HEK293 (cell line): ENCODE measurements around the gene CPNE1.
A peak's percentile ranks its signal among the peaks of the same experiment; 100 is the strongest.

Source experiments
- BCL11B ChIP-seq: fragments of 450-650 bp; formaldehyde crosslinking; IDR thresholded peaks from 2 replicates; pipeline ENCODE4 v1.5.1; 2016; ENCODE audit warnings: low read depth, missing biosample characterization, missing genetic modification characterization
- FEZF1 ChIP-seq: fragments of 450-650 bp; formaldehyde crosslinking; IDR thresholded peaks from 2 replicates; pipeline ENCODE4 v1.5.1; 2016; ENCODE audit warnings: missing biosample characterization, missing genetic modification characterization
- GLIS1 ChIP-seq: fragments of 450-650 bp; formaldehyde crosslinking; IDR thresholded peaks from 2 replicates; pipeline ENCODE4 v1.5.1; 2016; ENCODE audit warnings: missing biosample characterization, missing genetic modification characterization
- HOXD13 ChIP-seq: sonication (generic); formaldehyde crosslinking; IDR thresholded peaks from 2 replicates; pipeline ENCODE4 v1.8.0; 2022; ENCODE audit warnings: missing genetic modification reagents, borderline replicate concordance
- MYNN ChIP-seq: fragments of 450-650 bp; formaldehyde crosslinking; IDR thresholded peaks from 2 replicates; pipeline ENCODE4 v1.5.1; 2016; ENCODE audit warnings: missing biosample characterization, missing genetic modification characterization, borderline replicate concordance
- SP7 ChIP-seq: fragments of 450-650 bp; formaldehyde crosslinking; IDR thresholded peaks from 2 replicates; pipeline ENCODE4 v1.5.1; 2016; ENCODE audit warnings: missing biosample characterization, missing genetic modification characterization
- TCF7L2 ChIP-seq: IDR thresholded peaks from 2 replicates; pipeline ENCODE4 v1.6.1; 2011; ENCODE audit warnings: low read depth, mild to moderate bottlenecking, inconsistent platforms, low read length, moderate library complexity, borderline replicate concordance
- ZBTB20 ChIP-seq: fragments of 450-650 bp; formaldehyde crosslinking; IDR thresholded peaks from 2 replicates; pipeline ENCODE4 v1.5.1; 2016; ENCODE audit warnings: missing biosample characterization, missing genetic modification characterization
- ZFP3 ChIP-seq: fragments of 450-650 bp; formaldehyde crosslinking; IDR thresholded peaks from 2 replicates; pipeline ENCODE4 v1.5.1; 2016; ENCODE audit warnings: low read depth, missing biosample characterization, missing genetic modification characterization
- ZFP69B ChIP-seq: fragments of 450-650 bp; formaldehyde crosslinking; IDR thresholded peaks from 2 replicates; pipeline ENCODE4 v1.5.1; 2016; ENCODE audit warnings: missing biosample characterization, missing genetic modification characterization
- ZIC2 ChIP-seq: fragments of 450-650 bp; formaldehyde crosslinking; IDR thresholded peaks from 2 replicates; pipeline ENCODE4 v1.5.1; 2016; ENCODE audit warnings: missing biosample characterization, missing genetic modification characterization
- ZNF138 ChIP-seq: fragments of 450-650 bp; formaldehyde crosslinking; IDR thresholded peaks from 2 replicates; pipeline ENCODE4 v1.5.1; 2016; ENCODE audit warnings: missing biosample characterization, missing genetic modification characterization, borderline replicate concordance
- ZNF146 ChIP-seq: fragments of 450-650 bp; formaldehyde crosslinking; IDR thresholded peaks from 2 replicates; pipeline ENCODE4 v1.5.1; 2016; ENCODE audit warnings: missing biosample characterization, missing genetic modification characterization
- ZNF211 ChIP-seq: fragments of 450-650 bp; formaldehyde crosslinking; IDR thresholded peaks from 2 replicates; pipeline ENCODE4 v1.5.1; 2016; ENCODE audit warnings: low read depth, missing biosample characterization, missing genetic modification characterization
- ZNF214 ChIP-seq: fragments of 450-650 bp; formaldehyde crosslinking; IDR thresholded peaks from 2 replicates; pipeline ENCODE4 v1.5.1; 2017; ENCODE audit warnings: missing biosample characterization, mild to moderate bottlenecking, missing genetic modification characterization, borderline replicate concordance
- ZNF23 ChIP-seq: fragments of 450-650 bp; formaldehyde crosslinking; IDR thresholded peaks from 2 replicates; pipeline ENCODE4 v1.5.1; 2016; ENCODE audit warnings: missing biosample characterization, missing genetic modification characterization, borderline replicate concordance
- ZNF239 ChIP-seq: fragments of 450-650 bp; formaldehyde crosslinking; IDR thresholded peaks from 2 replicates; pipeline ENCODE4 v1.5.1; 2016; ENCODE audit warnings: missing biosample characterization, missing genetic modification characterization
- ZNF274 ChIP-seq, 2 experiments: fragments of 200-500 bp in 1 of 2; fragments of 450-650 bp in 1 of 2; sonication (Bioruptor generic) in 1 of 2; formaldehyde crosslinking in 1 of 2; IDR thresholded peaks; 2 replicates each; pipeline versions ENCODE4 v1.5.1 to v1.6.1; 2014 to 2016; ENCODE audit warnings: borderline replicate concordance in 1 of 2, inconsistent platforms in 1 of 2, low read length in 1 of 2, missing biosample characterization in 1 of 2, missing genetic modification characterization in 1 of 2
- ZNF335 ChIP-seq: fragments of 450-650 bp; formaldehyde crosslinking; conservative IDR thresholded peaks from 2 replicates; pipeline ENCODE4 v1.5.1; 2016; ENCODE audit warnings: missing biosample characterization, missing genetic modification characterization
- ZNF433 ChIP-seq: fragments of 450-650 bp; formaldehyde crosslinking; IDR thresholded peaks from 2 replicates; pipeline ENCODE4 v1.5.1; 2016; ENCODE audit warnings: missing biosample characterization, missing genetic modification characterization, low read depth
- ZNF48 ChIP-seq: fragments of 450-650 bp; formaldehyde crosslinking; IDR thresholded peaks from 2 replicates; pipeline ENCODE4 v1.5.1; 2016; ENCODE audit warnings: missing biosample characterization, missing genetic modification characterization
- ZNF530 ChIP-seq: fragments of 450-650 bp; formaldehyde crosslinking; IDR thresholded peaks from 2 replicates; pipeline ENCODE4 v1.5.1; 2016; ENCODE audit warnings: low read depth, missing biosample characterization, missing genetic modification characterization
- ZNF558 ChIP-seq: fragments of 450-650 bp; formaldehyde crosslinking; IDR thresholded peaks from 2 replicates; pipeline ENCODE4 v1.5.1; 2016; ENCODE audit warnings: missing biosample characterization, missing genetic modification characterization
- ZNF585B ChIP-seq: fragments of 450-650 bp; formaldehyde crosslinking; IDR thresholded peaks from 2 replicates; pipeline ENCODE4 v1.5.1; 2016; ENCODE audit warnings: missing biosample characterization, missing genetic modification characterization
- ZNF621 ChIP-seq: fragments of 450-650 bp; formaldehyde crosslinking; IDR thresholded peaks from 2 replicates; pipeline ENCODE4 v1.5.1; 2017; ENCODE audit warnings: missing biosample characterization, missing genetic modification characterization
- ZNF626 ChIP-seq: fragments of 450-650 bp; sonication (Bioruptor Pico); formaldehyde crosslinking; IDR thresholded peaks from 2 replicates; pipeline ENCODE4 v1.5.1; 2018; ENCODE audit warnings: missing biosample characterization, missing genetic modification characterization, inconsistent platforms
- ZNF654 ChIP-seq: fragments of 450-650 bp; formaldehyde crosslinking; IDR thresholded peaks from 2 replicates; pipeline ENCODE4 v1.5.1; 2016; ENCODE audit warnings: low read depth, missing biosample characterization, missing genetic modification characterization
- ZNF707 ChIP-seq: fragments of 450-650 bp; formaldehyde crosslinking; IDR thresholded peaks from 2 replicates; pipeline ENCODE4 v1.5.1; 2016; ENCODE audit warnings: missing biosample characterization, missing genetic modification characterization
- ZNF76 ChIP-seq: fragments of 450-650 bp; formaldehyde crosslinking; IDR thresholded peaks from 2 replicates; pipeline ENCODE4; 2016; ENCODE audit warnings: low read depth, missing biosample characterization, missing genetic modification characterization, borderline replicate concordance
- ZNF792 ChIP-seq: fragments of 450-650 bp; formaldehyde crosslinking; IDR thresholded peaks from 2 replicates; pipeline ENCODE4 v1.5.1; 2016; ENCODE audit warnings: missing biosample characterization, missing genetic modification characterization
- ZNF843 ChIP-seq: fragments of 450-650 bp; formaldehyde crosslinking; IDR thresholded peaks from 2 replicates; pipeline ENCODE4 v1.5.1; 2016; ENCODE audit warnings: missing biosample characterization, missing genetic modification characterization
- TF ChIP-seq, protein P1 (sequence below): fragments of 450-650 bp; formaldehyde crosslinking; IDR thresholded peaks from 2 replicates; pipeline ENCODE4 v1.5.1; 2016; ENCODE audit warnings: missing biosample characterization, missing genetic modification characterization
- TF ChIP-seq, protein P2 (sequence below): fragments of 450-650 bp; formaldehyde crosslinking; IDR thresholded peaks from 2 replicates; pipeline ENCODE4 v1.5.1; 2016; ENCODE audit warnings: missing biosample characterization, missing genetic modification characterization
- TF ChIP-seq, protein P3 (sequence below): fragments of 450-650 bp; formaldehyde crosslinking; IDR thresholded peaks from 2 replicates; pipeline ENCODE4 v1.5.1; 2016; ENCODE audit warnings: missing biosample characterization, missing genetic modification characterization
- TF ChIP-seq, protein P4 (sequence below): fragments of 450-650 bp; formaldehyde crosslinking; IDR thresholded peaks from 2 replicates; pipeline ENCODE4 v1.5.1; 2016; ENCODE audit warnings: missing biosample characterization, missing genetic modification characterization

Gene CPNE1

DNA sequence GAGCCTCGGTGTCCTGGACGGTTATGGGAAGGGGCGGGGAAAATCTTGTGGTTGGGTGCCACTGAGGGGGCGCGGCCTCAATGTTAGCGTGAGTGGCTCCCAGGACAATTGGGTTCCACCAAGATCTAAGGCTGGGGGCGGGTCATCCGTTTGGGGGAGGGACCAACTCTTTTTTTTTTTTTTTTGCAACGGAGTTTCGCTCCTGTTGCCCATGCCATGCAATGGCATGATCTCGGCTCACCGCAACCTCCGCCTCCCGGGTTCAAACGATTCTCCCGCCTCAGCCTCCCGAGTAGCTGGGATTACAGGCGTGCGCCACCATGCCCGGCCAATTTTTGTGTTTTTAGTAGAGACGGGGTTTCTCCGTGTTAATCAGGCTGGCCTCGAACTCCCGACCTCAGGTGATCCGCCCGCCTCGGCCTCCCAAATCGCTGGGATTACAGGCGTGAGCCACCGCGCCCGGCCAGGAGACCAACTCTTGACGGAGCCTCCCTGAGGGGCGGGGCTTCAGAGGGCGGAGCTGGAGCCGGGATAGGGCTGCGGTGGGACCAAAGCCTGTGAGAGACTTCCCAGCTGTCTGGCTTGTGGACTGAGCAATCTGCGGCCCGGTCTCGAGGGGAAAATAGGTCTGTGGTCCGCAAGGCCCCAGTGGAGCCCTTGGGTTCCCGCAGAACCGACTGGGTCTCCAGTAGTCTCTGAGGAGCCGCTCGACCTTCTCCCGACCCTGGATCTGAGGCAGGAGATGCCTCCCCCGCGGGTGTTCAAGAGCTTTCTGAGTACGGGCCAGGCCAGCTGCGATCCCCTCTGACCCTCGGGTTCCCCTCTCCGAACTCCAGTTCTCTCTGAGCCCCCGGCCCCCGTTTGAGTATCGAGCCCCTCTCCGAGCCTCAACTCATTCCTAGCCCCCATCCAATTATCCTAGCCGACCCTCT is 48.0 kb downstream of the CPNE1 start (continued):
- TF ChIP-seq ZNF274 (IDR thresholded peaks at IDR 0.05; ENCODE audit: low read length) (no peak), ZNF274 (tag by site-specific recombination; IDR thresholded peaks at IDR 0.05; ENCODE audit: borderline replicate concordance) (no peak), ZIC2 (tag by site-specific recombination) (no peak), FEZF1 (tag by site-specific recombination) (no peak), ZNF239 (no peak), ZNF707 (no peak), ZNF585B (tag by site-specific recombination) (no peak), ZNF335 (tag by site-specific recombination) (peak; percentile 56), SP7 (tag by site-specific recombination) (peak; percentile 86), TCF7L2 (peak; percentile 43; the same call in 1 of the 2 replicates), ZNF530 (no peak), ZNF626 (tag by site-specific recombination) (no peak), ZFP3 (0 out of 2 replicates have a peak, but pooled peaks have one; percentile 15), ZFP69B (peak; percentile 73; the same call in 1 of the 2 replicates), ZNF558 (tag by site-specific recombination) (no peak), HOXD13 (no peak), GLIS1 (tag by site-specific recombination) (peak; percentile 84), MYNN (tag by site-specific recombination) (no peak), ZNF211 (tag by site-specific recombination) (no peak), ZBTB20 (tag by site-specific recombination) (no peak), ZNF48 (no peak), ZNF433 (tag by site-specific recombination) (no peak), ZNF76 (tag by site-specific recombination) (peak; percentile 80), ZNF138 (tag by site-specific recombination) (no peak), BCL11B (tag by site-specific recombination) (0 out of 2 replicates have a peak, but pooled peaks have one; percentile 8), ZNF23 (tag by site-specific recombination) (no peak), ZNF843 (tag by site-specific recombination) (no peak), ZNF214 (tag by site-specific recombination) (no peak), ZNF792 (tag by site-specific recombination) (no peak), ZNF654 (tag by site-specific recombination) (no peak), ZNF621 (no peak), ZNF146 (tag by site-specific recombination) (0 out of 2 replicates have a peak, but pooled peaks have one; percentile 37)
- TF ChIP-seq, protein P1, sequence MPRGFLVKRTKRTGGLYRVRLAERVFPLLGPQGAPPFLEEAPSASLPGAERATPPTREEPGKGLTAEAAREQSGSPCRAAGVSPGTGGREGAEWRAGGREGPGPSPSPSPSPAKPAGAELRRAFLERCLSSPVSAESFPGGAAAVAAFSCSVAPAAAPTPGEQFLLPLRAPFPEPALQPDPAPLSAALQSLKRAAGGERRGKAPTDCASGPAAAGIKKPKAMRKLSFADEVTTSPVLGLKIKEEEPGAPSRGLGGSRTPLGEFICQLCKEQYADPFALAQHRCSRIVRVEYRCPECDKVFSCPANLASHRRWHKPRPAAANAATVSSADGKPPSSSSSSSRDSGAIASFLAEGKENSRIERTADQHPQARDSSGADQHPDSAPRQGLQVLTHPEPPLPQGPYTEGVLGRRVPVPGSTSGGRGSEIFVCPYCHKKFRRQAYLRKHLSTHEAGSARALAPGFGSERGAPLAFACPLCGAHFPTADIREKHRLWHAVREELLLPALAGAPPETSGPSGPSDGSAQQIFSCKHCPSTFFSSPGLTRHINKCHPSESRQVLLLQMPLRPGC (tag by site-specific recombination): peak; percentile 49
- TF ChIP-seq, protein P2, sequence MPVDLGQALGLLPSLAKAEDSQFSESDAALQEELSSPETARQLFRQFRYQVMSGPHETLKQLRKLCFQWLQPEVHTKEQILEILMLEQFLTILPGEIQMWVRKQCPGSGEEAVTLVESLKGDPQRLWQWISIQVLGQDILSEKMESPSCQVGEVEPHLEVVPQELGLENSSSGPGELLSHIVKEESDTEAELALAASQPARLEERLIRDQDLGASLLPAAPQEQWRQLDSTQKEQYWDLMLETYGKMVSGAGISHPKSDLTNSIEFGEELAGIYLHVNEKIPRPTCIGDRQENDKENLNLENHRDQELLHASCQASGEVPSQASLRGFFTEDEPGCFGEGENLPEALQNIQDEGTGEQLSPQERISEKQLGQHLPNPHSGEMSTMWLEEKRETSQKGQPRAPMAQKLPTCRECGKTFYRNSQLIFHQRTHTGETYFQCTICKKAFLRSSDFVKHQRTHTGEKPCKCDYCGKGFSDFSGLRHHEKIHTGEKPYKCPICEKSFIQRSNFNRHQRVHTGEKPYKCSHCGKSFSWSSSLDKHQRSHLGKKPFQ: no peak
- TF ChIP-seq, protein P3, sequence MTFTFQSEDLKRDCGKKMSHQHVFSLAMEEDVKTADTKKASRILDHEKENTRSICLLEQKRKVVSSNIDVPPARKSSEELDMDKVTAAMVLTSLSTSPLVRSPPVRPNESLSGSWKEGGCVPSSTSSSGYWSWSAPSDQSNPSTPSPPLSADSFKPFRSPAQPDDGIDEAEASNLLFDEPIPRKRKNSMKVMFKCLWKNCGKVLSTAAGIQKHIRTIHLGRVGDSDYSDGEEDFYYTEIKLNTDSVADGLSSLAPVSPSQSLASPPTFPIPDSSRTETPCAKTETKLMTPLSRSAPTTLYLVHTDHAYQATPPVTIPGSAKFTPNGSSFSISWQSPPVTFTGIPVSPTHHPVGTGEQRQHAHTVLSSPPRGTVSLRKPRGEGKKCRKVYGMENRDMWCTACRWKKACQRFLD (tag by site-specific recombination): no peak
- TF ChIP-seq, protein P4, sequence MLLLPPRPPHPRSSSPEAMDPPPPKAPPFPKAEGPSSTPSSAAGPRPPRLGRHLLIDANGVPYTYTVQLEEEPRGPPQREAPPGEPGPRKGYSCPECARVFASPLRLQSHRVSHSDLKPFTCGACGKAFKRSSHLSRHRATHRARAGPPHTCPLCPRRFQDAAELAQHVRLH (tag by site-specific recombination): peak; percentile 94
